ENCODE results near the gene OR52A5. TPM values are rescaled to one million over a fixed set of nuclear protein-coding genes. Genes with fewer than 3 reads are reported as not detected.

The OR52A5 gene
- total RNA-seq, 1 donor: not detected

DNA sequence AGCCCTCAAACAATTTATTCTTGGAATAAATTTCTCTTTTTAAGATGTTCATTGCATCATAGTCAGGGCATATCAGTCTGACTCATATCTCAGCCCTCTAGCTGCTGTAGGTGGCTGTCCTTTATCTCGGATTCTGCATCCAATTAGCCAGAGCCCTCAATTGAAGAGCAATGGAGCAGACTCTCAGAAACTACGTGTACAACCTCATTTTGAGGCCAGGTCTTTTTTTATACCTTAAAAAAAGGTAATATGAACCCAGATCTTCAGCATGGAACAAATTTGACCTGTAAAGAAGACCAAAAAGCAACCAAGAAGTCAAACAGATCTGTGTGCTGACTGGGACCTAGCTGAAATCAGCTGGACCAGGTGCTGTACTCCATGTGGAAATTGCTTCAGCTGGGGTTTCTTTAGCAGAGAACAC is 8.7 kb downstream of the OR52A5 start:
- no peak overlapping the region for H3K4me3 ChIP-seq (ENCODE audit: low read depth, low read length)
- peak; percentile 1 for DNase-seq (ENCODE audit: low read depth)
- TF ChIP-seq, protein P1, sequence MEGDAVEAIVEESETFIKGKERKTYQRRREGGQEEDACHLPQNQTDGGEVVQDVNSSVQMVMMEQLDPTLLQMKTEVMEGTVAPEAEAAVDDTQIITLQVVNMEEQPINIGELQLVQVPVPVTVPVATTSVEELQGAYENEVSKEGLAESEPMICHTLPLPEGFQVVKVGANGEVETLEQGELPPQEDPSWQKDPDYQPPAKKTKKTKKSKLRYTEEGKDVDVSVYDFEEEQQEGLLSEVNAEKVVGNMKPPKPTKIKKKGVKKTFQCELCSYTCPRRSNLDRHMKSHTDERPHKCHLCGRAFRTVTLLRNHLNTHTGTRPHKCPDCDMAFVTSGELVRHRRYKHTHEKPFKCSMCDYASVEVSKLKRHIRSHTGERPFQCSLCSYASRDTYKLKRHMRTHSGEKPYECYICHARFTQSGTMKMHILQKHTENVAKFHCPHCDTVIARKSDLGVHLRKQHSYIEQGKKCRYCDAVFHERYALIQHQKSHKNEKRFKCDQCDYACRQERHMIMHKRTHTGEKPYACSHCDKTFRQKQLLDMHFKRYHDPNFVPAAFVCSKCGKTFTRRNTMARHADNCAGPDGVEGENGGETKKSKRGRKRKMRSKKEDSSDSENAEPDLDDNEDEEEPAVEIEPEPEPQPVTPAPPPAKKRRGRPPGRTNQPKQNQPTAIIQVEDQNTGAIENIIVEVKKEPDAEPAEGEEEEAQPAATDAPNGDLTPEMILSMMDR (IDR thresholded peaks at IDR 0.05; ENCODE audit: insufficient read depth, low read depth, low read length): no peak

DNA sequence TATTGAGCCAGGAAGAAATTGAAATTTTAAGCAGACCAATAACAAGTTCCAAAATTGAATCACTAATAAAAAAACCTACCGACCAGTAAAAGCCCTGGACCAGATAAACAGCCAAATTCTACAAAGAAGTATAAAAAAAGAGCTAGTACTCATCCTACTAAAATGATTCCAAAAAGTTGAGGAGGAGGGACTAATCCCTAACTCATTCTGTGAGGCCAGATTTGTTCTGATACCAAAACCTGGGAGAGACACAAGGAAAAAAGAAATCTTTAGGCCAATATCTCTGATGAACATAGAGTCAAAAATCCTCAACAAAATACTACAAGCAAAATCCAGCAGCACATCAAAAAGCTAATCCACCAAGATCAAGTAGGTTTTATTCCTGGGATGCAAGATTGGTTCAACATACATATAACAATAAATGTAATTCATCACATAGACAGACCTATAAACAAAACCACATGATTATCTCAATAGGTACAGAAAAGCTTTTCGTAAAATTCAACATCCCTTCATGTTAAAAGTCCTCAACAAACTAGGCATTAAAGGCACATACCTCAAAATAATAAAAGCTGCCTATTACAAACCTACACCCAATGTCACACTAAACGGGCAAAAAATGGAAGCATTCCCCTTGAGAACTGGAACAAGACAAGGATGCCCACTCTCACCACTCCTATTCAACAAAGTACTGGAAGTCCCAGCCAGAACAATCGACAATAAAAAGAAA is 13.1 kb downstream of the OR52A5 start:
- DNase-seq (ENCODE audit: low read depth): no peak
- H3K4me3 ChIP-seq (ENCODE audit: low read depth, low read length): no peak overlapping the region
- TF ChIP-seq, protein P1 (IDR thresholded peaks at IDR 0.05; ENCODE audit: insufficient read depth, low read depth, low read length): no peak

- DNase-seq (ENCODE audit: low read depth): peak; percentile 70
- TF ChIP-seq, protein P1 (IDR thresholded peaks at IDR 0.05; ENCODE audit: insufficient read depth, low read depth, low read length): peak; percentile 83
- H3K4me3 ChIP-seq (ENCODE audit: low read depth, low read length): no peak overlapping the region
These were observed 14.2 kb downstream of the OR52A5 start for GRCh38 chr11:5123802-5124521.

DNA sequence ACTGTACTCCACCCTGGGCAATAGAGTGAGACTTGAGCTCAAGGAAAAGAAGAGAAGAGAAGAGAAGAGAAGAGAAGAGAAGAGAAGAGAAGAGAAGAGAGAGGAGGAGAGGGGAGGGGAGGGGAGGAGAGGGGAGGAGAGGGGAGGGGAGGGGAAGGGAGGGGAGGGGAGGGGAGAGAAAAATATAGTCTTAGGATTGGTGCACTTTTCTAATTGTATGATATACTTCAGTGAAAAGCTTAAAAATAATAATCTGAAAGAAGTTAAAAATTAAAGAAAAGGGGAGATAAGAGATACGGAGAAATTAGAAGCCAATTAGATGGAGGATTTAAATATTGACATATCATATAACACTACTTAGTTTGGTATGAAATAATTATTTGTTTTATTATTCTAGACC is 19.3 kb downstream of the OR52A5 start:
- H3K4me3 ChIP-seq (ENCODE audit: low read depth, low read length): no peak overlapping the region
- no peak for DNase-seq (ENCODE audit: low read depth)
- TF ChIP-seq, protein P1 (IDR thresholded peaks at IDR 0.05; ENCODE audit: insufficient read depth, low read depth, low read length): no peak

DNA sequence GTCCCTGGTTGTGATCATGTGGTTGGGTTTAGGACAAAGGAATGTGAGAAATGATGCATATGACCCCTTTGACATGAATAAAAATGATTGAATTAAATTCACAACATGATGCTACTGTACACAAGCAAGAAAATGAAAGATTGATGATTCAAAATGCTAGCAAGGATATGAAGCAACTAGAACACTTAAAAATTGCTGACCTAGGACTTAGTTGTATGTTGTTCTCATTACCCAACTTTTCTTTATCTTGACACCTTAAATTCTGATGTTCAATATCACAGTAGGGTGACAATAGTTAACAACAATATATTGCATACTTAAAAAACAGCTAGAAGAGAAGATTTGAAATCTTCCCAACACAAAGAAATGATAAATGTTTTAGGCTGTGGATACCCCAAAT is 20.6 kb downstream of the OR52A5 start:
- TF ChIP-seq, protein P1 (IDR thresholded peaks at IDR 0.05; ENCODE audit: insufficient read depth, low read depth, low read length): no peak
- no peak for DNase-seq (ENCODE audit: low read depth)
- no peak overlapping the region for H3K4me3 ChIP-seq (ENCODE audit: low read depth, low read length)

GRCh38 chr11:5115339-5115738 is 22.8 kb downstream of the OR52A5 start:
- TF ChIP-seq, protein P1 (IDR thresholded peaks at IDR 0.05; ENCODE audit: insufficient read depth, low read depth, low read length): no peak
- no peak overlapping the region for H3K4me3 ChIP-seq (ENCODE audit: low read depth, low read length)
- DNase-seq (ENCODE audit: low read depth): no peak
